GM19023 (cell line): ENCODE measurements around the gene DENND1A.

ENCODE experiments used
- ATAC-seq: cut with Tn5 transposase; IDR thresholded peaks from one replicate; pipeline ENCODE4 v1.9.1; 2021; ENCODE audit warnings: mild to moderate bottlenecking, moderate library complexity; ENCODE audit not compliant: unreplicated experiment

DENND1A gene

DNA sequence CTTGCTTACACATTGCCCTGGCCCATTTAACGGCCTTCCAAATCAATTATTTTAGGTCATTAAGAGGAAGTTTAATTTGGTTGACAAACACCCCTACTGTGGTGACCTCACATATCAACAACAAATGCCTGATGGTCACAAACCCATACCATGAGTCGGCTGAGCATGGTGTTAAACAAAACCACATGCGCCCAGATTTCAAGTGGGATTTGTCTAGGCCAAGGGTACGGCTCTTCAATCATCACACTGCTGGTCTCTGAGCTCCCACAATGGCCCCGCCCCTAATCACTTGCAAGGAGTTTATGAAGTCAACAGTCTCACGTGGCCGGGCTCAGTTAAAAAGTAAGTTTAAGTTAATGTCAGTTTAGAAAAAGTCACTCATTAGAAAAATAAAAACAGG lies 330.1 kb downstream of the DENND1A start:
- no peak for ATAC-seq

DNA sequence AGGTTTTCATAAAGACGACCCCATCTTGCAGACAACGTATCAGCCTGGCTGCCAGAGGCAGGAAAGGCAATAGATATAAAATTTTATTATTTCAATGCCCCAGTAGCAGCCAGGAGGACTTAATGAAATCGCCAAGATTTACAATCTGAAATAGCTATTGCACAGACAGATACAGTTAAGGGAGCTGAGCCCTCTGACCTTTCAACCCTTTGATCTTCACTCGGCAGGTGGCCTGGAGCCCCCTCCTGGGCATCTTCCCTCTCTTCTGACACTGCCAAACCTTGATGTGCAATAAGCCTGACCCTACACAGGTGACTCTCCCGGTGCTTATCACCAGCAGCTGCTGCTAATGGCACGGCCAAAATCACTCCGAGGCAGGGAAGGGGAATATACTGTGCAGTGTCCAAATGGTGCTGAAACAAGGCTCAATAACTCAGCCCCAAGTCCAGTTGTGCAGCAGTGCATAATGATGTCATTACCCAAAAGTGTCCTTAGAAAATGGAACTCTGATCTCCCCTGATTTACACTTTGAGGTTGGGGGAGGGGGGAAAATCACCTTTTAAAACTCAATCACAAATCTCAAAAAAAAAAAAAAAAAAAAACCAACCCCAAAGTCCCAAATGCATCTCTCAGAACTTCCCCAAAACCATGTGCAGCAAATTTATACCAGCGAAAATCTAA lies 331.9 kb downstream of the DENND1A start:
- ATAC-seq = no peak

DNA sequence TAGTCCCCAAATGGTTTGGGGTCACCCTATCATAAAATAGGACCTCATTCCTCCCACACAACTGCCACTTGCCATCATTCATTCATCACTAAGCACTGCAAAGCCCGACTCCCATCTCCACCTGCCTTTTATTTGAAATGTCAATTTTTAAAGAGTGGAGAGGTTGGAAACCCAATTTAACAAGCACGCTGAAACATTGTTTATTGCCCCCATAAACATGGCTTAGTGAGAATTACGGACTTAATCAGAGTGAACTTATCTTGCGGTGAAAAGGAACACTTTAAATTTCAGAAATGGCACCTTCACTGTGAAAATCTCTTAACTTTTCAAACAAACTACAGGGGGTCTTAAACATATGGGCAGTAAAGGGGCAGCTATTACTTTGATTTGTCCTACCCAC lies 332.9 kb downstream of the DENND1A start:
- no peak for ATAC-seq

DNA sequence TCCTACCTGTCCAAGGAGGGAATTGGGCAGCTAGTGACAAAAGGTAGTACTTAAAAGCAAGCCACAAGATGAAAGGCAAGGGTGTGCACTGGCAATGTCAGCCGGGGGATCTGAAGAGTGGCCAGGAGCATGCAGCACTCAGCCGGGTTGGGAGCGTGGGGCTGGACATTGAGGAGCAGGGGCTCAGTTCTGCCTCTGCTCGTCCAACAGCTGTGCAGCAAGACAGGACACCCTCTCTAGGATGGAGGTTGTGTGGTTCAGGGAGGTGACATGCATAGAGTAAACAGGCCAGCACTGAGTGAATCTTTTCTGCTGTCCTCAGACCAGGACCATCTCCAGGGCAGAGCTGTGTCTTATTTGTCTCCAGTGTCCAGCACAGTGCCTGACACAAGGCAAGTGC lies 338.6 kb downstream of the DENND1A start:
- ATAC-seq = no peak

DNA sequence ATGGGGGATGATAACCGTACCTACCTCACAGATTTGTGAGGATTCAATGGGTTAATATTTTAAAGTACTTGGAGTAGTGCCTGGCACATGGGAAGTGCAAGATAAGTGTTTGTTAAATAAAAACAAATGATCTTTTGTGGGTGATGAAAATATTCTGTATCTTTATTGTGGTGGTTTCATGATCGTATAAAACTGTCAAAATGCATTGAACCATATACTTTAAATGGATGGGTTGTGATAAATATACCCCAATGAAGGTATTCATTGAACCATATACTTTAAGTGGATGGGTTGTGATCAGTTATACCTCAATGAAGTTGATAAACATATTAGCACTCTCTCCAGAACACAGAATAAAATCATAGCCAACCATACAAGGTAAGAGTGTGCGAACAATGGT lies 339.4 kb downstream of the DENND1A start:
- ATAC-seq = no peak

DNA sequence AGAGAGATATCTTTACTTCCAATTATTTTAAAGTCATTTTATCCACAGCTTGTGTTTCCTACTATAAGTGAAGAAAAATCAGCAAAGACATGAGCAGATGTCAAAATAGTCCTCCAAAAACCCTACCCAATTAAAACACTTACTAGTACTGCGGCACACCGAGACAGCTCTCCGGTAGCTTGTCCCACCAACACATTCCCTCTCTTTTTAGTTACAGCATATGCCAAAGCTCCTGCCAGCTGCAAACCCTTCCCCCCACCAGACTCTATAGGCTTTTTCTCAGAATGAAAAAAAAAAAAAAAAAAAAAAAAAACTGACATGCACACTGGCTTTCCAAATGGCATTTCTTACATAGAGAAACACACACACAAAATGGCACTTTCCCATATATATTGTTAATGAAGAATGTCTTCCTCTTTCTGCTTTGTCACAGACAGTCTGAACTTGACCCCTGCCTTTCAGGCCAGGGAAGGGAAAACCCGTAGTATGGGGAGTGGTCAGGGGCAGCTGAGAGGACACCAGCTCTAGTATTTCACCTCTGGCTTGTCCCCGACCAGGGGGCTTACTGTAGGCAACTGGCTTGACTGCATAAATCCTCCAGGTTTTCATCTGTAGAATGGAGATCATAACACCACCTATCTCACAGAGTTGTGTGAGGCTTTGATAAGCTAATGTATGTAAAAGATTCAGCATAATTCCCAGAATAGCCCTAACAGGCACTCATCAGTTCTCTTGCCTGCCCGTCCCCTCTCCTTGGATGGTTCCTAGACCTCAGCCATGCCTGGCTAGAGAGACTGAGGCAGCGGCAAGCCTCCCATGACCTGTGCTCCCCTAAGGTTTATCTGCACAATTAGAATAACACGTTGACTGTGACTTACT lies 340.3 kb downstream of the DENND1A start:
- ATAC-seq = no peak

DNA sequence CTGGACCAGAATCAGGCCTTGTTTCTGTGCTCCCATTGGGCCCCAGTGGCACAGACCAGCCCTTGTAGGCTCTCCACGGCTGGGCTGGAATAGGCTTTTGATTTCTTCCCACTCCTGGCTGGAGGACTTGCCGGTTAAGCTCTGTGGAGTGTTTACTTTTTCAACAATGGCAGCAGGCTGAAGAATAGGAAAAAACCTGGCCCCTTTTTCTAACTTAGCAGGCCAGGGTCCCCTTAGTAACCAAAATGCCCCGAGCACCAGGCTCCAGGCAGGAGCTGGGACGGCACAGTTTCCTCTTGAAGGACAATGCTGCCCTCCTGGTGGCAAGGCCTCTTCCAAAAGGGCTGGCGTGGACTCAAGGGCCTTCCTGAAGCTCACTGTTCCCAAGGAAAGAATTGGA lies 343.7 kb downstream of the DENND1A start:
- ATAC-seq = no peak

DNA sequence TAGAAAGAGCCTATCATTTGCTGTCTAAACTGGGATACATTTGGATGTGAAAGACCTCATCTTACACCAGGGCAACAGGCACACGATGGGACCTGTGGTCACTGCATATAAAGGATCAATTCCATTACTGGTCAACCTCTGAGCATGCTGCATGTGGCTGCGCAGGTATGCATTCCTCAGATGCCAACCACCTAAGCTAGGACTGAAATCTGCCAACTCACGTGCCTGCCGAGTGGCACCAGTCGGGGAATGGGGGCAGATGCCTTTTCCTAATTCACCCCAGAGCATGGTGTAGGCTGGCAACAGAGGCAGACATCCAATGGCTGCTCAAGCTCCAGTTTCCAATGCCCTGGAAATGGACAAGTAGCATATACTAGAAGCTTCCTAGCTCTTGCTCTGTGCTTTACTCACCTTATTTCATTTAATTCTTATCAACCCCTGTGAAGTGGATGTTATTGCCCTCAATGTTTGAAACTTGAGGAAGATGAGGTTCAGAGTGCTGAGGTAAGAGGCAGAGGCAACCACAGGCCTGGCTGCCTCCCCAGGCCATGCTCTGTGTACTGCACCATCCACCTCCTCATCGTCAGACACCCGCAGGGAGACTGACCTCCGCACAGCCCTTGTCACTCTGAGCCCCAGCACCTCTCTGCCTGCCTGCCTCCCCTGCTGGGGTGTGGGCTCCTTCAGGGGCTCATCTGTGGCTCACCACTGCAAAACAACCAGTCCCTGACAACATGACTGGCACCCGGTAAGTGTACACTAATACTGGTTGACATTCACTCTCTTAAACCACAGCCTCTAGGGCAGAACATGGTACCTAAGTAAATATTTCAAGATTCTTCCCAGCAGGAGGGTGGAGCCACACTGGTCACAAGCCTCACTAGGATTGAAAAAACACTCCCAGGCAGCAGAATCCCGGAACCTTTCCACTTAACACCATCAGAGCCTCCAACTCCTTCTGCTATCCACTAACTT lies 345.4 kb downstream of the DENND1A start:
- no peak for ATAC-seq

DNA sequence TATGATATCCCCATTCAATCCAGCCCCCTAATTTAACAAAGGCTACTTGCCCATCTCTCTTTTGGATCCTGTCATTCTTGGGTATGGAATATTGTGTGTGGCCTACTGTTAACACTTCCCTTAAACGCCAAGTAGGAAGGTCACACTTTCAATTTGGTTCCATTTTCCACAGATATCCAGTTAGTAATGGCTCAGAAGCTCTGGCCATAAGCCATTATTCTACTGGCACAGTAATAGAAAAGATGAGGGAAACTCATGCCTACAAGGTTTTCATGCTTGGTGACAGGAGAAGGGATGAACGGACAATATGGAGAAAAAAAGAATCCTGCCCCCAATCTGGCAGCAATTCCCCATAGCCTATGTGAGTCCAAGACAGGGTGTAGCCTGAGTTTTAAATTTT lies 346.3 kb downstream of the DENND1A start:
- no peak for ATAC-seq

DNA sequence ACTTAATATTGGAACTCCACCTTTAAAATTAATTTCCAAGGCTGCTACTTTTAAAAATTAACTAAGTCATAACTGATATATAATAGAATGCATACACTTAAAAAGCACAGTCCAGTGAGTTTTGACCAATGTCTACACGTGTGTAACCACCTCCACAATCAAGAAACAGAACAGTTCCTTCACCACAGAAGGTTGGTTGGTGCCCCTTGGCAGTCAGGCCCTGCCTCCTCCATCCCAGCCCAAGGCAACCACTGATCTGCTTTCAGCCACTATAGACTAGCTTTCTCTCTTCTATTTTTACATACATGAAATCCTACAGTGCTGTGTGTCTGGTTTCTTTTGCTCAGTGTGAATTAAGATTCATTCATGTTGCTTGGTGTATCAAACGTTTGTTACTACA lies 358.7 kb downstream of the DENND1A start:
- no peak for ATAC-seq

DNA sequence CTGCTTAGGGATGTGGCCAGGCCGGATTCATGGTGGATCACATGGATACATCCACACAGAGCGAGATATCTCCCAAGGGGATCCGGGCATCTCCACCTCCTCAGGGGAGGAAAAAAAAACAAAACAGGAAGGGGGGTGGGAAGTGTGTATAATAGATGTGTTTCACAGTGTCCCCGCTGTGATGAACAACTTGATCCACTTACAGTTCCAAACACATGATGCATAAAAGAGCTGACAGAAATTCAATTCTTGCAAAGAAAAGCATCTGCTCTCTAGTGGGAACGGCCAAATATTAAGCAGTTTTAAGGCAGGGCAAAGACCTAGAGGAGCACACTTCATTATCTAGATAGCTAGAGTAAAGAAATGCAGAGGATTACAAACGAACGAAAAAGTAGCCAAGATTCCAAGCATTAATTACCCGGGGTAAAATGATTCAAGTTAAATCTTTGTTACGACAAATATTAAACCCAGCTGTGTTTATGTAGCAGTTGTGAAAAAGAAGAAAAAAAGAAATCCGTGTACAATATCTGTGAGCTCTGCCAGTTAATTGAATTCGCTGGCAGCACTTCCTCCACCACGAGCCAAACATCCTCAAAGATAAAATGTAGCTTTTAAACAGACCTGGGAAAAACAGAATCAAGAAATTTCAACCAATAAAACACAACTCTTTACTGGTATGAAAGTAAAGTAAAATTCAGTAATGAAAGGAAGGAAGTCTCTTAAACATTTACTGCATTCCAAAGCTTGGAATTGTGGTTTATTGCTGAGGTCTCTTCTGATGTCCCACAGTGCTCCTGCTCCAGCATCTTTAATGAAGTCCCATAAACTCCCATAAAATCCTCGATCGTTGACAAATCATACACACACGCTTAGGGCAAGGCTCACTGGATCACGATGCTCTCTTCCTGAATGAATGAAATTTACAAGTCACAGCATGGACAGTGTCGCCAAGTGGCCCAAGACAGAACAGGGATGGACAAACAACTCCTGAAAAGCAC lies 360.9 kb downstream of the DENND1A start:
- no peak for ATAC-seq

DNA sequence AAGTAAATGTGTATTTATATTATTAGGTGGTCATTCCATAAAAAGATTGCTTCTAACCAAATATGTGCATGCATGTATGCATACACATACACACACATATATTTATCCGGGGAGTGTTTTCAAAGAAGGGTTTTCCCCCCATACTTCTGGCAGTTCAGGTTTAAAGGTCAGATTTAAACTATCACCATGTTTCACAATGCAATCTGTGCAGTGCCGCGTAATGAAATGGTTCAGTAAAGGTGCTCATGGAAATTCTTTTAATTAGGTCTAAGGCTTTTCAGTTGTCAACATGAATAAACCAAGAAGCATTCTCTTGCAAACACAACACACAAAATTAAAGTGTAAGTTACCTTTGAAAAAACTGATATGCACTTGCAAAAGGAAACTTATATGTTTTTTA lies 362.9 kb downstream of the DENND1A start:
- no peak for ATAC-seq

DNA sequence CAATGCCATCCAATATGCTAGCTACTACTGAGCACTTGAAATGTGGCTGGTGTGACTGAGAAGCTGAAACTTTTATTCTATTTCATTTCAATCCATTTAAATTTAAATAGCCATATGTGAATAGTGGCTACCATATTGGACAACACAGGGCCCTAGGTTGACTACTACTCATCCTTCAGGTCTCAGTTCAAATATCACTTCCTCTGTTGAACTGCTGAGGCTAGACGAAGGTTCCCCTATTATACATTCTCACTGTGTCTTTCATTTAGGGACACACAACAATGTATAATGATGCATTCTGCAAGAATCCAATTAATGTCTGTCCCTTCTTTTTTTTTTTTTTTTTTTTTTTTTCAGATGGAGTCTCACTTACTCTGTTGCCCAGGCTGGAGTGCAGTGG lies 365.3 kb downstream of the DENND1A start:
- ATAC-seq = no peak

DNA sequence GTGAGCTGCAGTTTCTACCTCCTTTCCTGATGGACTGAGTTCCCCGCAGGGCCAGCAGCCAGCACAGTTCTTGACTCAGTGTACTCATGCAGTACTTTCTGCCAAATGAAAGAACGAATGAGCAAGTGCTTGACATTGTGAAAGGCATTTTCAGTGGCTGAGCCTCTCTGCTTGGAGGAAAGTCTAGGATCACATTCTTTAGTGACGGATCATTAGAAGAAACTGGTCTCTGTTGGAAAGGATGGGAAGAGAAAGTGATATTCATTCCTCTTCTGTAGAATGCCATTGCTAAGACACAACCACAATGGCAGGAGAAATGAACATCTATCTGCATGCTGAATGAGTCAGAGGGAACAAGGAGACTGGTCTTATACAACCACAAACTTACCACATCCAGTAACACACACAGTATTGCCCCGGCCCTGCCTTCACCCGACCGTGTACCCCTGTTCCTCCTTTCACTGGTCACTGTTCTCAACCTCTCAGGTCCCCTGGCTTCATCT lies 367.0 kb downstream of the DENND1A start:
- no peak for ATAC-seq

DNA sequence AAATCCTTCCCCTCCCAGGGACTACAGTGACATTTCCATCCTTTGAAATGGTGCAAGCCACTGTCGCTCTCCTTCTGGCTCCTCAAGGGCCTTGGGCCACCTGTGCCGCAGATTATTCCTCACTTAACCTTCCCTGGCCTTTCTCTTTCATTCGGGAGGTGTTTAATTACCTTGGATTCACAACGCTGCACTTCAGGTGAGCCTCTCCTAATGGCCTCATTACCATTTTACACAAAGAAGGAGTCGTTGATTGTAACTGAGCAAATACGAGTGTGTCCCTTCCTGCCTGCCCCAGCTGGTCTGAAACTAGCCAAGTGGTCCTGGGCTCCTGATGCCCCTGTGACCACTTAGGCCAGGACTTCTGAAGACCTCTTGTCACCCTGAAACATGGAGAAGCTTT lies 368.9 kb downstream of the DENND1A start:
- ATAC-seq = no peak

DNA sequence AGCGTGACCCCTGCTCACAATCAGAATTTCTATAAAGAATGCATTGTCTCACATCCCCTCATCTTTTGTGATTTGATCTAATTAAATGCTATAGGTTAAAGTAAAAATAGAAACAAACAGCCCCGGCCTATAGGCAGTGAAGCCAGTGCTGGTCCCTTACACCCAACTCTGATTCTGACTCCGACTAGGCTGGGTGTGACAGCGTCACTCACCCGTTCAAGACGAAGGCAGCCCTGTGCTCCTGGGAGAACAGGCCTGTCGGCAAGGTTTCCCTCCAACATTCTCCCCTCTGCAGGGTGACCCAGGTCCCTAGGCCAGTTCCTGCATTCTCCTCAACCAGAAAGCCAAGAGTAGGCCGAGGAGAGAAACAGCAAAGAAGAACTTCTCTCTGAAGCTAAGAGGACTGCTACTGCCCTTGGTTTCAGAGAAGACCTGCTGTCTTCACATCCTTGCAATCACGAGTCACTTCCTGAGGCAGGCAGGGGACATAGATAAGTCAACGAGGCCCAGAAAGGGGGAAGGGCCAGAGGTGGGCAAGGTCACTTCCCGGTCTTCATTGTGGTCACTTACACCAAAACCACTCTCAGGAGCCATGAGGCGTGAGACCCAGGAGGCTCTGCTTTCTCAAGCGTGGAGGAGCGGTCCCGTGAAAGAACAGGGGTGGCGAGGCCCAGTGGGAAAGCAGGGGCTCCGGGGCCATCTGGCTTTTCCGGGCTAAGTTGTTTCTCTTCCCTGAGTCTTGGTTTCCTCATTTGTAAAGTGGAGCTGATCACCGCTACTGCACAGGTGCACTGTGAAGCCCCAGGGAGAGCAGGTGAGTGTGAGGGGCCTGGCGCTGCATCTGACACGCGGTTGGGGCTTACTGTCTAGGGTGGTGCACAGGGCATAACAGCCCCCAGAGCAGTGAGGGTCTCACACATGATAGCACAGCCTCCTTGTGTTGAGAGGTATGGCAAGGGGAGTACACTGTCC lies 373.2 kb downstream of the DENND1A start:
- ATAC-seq = no peak

DNA sequence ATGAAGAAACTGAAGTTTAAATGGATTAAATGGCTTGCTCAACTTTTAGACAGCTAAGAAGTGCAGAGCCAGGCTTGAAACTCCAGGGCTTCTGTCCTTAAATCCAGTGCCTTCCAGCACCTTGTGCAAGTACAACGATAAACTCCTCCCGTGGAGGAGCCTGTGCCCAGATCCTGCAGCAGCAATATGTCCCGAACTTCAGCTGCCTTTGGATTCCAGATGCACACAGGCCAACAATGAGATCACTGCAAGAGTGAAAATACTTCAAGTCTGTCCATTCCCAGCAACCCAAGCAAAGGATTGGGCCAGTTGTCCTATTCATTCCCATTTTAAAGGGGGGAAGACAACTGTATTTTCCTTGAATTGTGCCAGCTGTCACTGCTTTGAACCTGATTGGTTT lies 374.3 kb downstream of the DENND1A start:
- no peak for ATAC-seq

DNA sequence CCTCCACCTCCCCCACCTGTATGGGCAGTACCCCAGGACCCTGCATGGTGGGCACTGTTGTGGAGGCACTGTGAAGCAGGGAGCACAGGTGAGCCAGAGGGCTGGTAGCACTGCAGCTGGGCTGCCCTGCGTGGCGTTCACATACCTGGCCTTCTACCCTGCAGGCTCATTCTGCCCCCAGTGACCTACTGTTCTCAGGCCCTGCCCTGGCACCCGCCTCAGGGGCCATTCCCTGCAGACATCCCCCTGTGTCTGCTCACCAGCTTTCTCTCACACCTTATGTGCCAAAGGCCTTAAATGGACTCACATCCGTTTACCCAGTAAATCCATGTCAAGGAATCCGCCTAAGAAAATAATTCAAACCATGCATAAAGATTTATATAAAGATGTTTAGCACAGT lies 377.4 kb downstream of the DENND1A start:
- no peak for ATAC-seq

DNA sequence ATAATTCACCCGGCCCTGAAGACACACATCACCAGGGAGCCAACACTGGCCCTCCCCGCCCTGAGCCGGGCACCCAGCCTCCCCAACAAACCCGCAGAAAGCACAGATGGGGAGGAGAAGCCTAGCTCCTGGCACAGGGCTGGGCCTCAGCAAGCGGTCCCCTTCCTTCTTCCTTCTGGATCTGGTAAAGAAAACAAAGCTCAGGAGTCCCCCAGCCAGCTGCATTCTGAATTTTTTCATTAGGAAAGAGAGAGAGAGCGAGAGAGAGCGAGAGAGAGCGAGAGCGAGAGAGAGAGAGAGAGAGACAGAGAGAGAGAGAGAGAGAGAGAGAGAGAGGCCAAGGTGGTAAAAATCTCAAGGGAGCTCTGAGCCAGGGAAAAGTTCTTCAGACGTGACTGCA lies 378.2 kb downstream of the DENND1A start:
- no peak for ATAC-seq
